HG02981 (cell line): Measurements from ENCODE around the gene TRIP6.
A peak's percentile ranks its signal among the peaks of the same experiment; 100 is the strongest.

Source experiments
- ATAC-seq: cut with Tn5 transposase; IDR thresholded peaks from one replicate; pipeline ENCODE4 v1.9.1; 2021; ENCODE audit warnings: mild to moderate bottlenecking, moderate library complexity; ENCODE audit not compliant: unreplicated experiment

TRIP6 gene

GRCh38 chr7:100888988-100889750, 22.0 kb downstream of the TRIP6 start, which contains the start of gene UFSP1:
Gene UFSP1, minus strand, starts transcription at chr7:100889715. Its CDS starts 444 bp downstream, at chr7:100889271.
- peak; percentile 22 for ATAC-seq

GRCh38 chr7:100890653-100891567, 23.7 kb downstream of the TRIP6 start:
- no peak for ATAC-seq

GRCh38 chr7:100891568-100892247, 24.5 kb downstream of the TRIP6 start:
- no peak for ATAC-seq

GRCh38 chr7:100892364-100893317, 25.5 kb downstream of the TRIP6 start:
- ATAC-seq = no peak

GRCh38 chr7:100893318-100893895, 26.2 kb downstream of the TRIP6 start:
- ATAC-seq = no peak

- ATAC-seq = no peak
Measured at GRCh38 chr7:100893910-100894721, 26.9 kb downstream of the TRIP6 start.

GRCh38 chr7:100894860-100895700, 27.9 kb downstream of the TRIP6 start:
- ATAC-seq = no peak

GRCh38 chr7:100895701-100895955, 28.4 kb downstream of the TRIP6 start, which contains the start of gene ACHE:
Gene ACHE, minus strand, starts transcription at chr7:100895888. Its CDS starts 1,656 bp downstream, at chr7:100894232.
- no peak for ATAC-seq

GRCh38 chr7:100895956-100896731, 29.0 kb downstream of the TRIP6 start:
- ATAC-seq = no peak

GRCh38 chr7:100896732-100897608, 29.8 kb downstream of the TRIP6 start:
- ATAC-seq = no peak

- ATAC-seq = no peak
Measured at GRCh38 chr7:100897772-100898454, 30.7 kb downstream of the TRIP6 start.

- no peak for ATAC-seq
Measured at GRCh38 chr7:100899432-100899831, 32.2 kb downstream of the TRIP6 start.

- no peak for ATAC-seq
Measured at GRCh38 chr7:100900978-100901377, 33.8 kb downstream of the TRIP6 start.

- no peak for ATAC-seq
Measured at GRCh38 chr7:100901921-100902332, 34.7 kb downstream of the TRIP6 start.

- ATAC-seq = no peak
Measured at GRCh38 chr7:100902638-100903037, 35.5 kb downstream of the TRIP6 start.

GRCh38 chr7:100908512-100908911, 41.3 kb downstream of the TRIP6 start:
- ATAC-seq = no peak
